Stimulated activated CD4-positive, alpha-beta T cell treated with anti-CD3 and anti-CD28 coated beads, Interleukin-12 subunit alpha, Interleukin-12 subunit beta, amount 100 ng/mL, for 24 hours (primary cell): Measurements from ENCODE around the gene DEPDC5.

Experiments
- DNase-seq, 2 experiments: peaks; one replicate each; pipeline ENCODE4 v3.0.0-alpha.2; 2020; ENCODE audit warnings: low read depth in 2 of 2

Gene DEPDC5

DNA sequence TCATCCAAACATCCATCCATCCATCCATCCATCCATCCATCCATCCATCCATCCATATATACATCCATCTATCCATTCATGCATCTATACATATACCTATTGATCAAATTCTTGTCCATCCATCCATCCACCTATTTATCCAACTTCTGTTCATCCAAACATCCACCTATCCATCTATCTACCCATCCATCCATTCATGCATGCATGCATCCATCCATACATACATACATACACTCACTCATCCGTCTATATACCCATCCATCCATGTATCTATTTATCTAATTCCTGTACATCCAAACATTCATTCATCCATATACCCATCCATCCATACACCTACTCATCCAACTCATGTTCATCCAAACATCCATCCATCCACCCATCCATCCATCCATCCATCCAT lies 171.2 kb downstream of the DEPDC5 start:
- DNase-seq: no peak

DNA sequence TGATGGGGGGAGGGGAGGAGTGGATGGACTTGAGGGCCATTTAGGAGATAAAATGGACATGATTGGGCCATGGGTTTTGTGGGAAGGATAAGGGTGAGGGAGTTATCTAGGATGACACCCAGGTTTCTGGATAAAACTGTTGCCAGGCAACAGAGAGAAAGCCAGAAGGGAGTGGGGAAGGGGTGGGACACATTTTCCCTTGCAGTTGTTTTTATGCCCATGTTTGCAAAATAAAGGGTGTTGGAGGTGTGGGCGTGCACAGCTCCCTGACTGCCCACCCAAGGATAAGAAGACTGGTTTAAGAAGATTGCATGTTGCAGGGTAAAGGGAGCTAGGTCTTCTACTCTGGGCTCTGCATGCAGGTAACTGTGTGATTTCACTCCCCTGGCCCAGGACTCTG lies 172.2 kb downstream of the DEPDC5 start:
- no peak for DNase-seq

DNA sequence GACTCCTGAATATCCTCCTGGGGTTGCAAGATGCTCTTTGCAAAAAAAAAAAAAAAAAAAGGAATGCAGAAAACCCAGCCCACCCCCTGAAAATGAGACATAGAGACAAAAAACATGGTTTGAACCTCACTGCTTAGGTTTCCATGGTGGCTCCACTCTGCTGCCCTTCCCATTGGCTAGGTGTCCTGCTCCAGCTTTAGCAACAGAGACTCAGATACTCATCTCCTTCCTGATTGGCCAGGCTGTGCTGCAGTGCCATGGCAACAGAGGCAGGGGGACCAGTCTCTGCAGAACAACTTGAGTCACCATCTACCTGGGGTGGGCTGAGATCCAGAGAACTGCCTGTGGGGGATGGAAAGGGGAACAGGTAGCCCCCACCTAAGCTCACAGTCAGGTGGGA lies 173.2 kb downstream of the DEPDC5 start:
- DNase-seq: no peak

DNA sequence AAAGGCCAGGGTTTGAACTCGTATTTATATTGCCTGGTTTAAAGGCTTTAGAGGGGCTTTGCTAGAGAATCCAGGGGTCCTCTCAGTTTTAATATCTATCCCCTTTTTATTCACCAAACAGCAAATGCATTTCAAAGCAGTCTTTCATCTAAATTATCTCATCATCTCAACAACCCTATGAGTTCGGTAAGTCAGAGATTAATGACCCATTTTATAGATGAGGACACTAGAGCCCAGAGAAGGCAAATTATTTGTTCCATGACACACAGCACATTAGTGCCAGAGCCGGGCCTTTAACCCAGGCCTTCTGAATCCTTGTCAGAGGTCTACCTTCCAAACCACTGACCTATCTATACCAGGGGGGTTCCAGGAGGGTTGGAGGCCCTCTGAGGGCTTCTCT lies 173.7 kb downstream of the DEPDC5 start:
- no peak for DNase-seq

DNA sequence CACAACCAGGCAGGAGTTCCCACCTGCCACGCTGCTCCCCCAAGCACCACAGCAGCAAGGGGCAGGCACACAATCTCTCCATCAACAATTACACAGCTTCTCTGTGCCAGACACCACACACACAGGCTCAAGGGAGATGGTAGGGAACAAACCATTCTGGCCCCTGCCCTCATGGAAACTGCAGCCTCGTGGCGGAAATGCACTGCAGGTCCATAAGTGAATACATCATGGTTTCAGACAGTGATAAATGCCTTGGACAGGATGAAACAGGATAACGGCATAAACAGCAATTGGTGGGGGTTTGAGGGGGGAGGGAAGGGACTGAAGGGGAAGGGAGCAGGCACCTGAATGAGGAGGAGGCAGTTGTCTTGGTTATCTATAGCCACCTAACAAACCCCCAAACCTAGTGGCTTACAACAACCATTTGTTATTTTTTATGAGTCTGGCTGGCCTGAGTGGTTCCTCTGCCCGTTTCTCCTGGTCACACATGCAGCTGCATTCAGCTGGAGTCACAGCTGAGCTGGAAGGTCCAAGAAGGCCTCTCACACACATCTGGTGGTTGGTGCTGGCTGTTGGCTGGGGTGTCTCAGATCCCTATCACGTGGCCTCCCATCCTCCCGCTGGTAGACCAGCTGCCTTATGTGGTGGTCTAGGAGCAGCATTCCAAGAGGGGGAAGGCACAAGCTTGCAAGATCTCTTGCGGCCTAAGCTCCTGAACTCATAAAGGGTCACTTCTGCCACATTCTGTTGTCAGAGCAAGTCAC lies 175.5 kb downstream of the DEPDC5 start:
- no peak for DNase-seq

DNA sequence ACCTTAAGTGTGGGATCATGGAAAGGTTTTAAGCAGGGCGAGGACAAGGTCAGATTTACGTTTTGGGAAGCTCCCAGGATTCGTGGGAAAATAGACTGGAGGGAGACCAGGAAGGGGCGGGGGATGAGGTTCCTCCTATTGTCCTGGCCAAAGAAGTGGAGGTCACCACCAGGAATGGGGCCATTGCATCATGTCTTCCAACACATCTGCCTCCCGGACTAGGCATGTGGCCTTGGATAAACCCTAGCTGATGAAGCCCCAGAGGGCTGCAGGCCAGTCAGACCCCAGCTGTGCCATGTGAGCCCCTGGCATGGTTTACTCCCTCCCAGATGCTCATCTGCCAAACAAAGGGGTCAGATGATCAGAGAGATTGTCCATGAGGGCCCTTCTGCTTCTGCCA lies 179.0 kb downstream of the DEPDC5 start:
- DNase-seq: no peak

DNA sequence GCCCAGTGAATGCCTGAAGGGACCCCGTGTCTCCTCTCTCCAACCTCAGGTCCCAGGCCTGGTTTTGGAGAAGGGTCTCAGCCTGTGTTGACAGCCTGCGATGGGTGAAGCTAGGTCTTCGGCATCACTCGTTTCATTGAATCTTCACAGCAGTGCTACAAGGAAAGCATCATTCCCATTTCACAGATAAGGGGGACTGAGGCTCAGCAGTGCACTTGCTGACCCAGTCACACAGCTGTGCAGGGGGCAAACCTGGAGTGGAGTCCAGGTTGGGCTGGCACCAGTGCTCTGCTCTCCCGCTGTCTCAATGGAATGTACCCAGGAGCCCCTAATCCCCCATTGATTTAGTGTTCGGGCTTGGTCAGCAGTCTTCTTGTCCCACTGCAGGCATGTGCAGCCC lies 179.6 kb downstream of the DEPDC5 start:
- DNase-seq: no peak

DNA sequence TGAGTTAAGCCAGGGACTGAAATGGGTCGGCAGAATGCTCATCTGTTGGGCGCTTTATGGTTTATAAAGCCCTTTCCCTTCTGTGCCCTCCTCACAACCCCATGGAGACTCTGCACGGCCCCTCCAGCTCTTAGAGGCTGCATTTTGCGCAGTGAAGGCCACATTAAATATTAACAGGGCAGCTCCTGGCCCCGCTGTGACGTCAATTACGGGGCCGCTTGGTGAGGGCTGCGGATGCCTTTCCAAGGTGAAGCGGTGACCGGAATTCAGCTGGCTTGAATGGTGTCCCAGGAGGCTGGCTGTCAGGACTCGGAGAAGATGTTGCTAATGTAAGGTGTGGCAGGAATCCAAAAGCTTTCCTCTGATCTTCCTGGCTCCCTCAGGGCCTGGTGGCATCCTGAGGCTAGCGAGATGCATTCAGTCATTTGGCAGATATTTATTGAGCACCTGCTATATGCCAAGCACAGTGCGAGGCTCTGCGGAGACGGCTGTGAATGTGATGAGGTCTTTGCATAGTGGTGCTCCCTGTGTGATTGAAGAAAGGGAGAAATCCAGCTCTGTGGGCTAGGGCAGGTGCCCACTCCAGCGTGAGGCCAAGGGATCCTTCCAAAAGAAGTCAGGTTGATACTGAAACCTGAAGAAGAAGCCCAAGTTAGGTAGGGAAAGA lies 180.1 kb downstream of the DEPDC5 start:
- no peak for DNase-seq

DNA sequence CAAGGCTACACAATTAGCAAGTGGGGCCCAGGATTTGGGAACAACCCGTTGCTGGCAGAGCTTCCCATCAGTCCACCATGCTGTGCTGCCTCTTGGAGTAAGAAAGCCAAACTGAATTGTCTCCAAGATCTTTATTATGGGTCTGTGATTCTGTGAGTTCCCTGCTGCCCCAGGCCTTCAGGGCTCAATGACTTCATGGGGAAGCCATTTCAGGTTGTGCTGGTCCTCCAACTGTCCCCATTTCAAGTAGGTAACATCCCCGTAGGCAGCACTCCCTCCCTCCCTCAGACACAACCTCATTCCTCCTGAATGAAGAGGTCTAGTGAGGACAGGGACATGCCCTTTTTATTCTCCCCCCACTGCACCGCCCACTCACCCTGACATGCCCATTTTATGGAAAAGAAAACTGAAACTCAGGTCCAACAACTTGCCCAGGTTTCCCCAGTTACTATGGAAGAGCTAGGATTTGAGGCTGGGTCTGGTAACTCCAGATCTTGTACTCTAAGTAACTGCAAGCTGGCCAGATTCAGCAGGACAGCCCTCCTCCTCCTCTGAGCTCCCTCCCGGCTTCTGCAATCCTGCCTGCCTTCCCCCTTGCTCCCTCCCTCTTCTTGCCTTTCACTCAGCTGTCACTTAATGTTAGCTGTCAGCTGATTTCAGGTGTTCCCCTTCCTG lies 182.3 kb downstream of the DEPDC5 start:
- no peak for DNase-seq

DNA sequence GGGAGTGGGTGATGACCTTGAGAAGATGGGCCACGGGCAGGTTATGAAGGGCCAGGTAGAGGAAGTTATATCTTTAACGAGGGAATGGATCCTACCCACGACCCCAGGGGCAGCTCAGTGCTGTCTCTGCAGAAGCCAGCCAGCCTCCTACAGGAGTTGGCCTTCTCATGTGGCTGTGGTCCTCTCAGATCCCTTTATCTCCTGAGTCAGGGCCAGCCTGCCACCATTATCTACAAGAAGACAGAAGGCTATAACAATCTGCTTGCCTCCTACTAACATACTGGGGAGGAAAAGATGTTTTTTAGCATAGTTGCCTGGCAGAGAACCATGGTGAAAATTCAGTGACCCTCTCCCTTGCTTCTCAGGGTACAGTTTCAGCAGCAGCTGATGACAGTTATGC lies 183.5 kb downstream of the DEPDC5 start:
- no peak for DNase-seq

DNA sequence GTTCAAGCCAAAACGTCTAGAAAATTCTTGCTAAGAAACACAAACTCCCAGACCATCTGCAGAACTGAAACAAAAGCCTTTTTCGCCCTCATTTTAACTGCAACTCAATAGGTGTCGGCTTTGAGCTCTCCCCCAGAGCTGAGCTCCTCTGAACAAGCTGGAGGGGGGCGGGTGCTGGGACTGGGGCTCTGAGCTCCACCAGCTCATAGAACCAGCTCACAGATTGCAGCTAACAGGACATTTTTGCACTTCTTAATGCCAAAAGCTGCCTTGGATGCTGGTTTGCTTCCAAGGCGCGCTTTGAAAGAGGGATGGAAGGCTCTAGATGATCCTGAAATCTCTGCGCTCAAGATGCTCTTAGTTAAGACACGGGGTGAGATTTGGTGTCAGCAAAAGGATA lies 184.5 kb downstream of the DEPDC5 start:
- DNase-seq: no peak

DNA sequence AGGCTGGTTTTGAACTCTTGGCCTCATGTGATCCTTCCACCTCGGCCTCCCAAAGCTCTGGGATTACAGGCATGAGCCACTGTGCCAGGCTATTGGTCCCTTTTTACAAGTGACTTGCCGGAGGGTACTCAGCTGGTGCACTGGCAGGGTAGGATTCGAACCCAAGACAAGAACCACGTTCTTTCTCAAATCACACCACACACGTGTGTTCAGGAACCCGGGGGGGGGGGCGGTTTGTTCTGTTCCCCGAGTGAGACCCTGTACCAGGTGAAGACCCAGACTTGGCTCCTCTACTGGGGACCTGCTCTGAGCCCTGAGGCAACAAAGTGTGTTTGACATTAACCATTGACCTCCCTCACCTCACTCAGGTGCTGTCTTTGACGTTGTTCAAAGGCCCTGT lies 186.7 kb downstream of the DEPDC5 start:
- DNase-seq: no peak

DNA sequence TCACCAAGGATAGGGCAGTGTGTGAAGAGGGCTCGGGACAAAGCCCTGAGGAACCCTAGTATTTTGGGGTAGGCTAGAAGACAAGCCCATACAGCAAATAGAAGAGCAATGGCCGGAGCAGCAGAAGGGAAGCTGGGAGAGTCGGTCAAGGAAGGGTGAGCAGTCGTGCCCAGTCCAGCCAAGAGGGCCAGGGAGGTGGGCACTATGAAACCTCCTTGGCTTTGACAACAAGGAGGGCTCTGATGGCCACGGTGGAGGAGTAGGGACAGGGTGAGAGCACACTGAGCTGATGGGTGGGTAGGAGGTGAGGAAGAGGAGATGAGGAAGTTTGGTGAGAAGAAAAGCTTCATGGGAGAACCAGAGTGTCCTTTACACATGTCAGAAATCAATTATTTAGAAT lies 188.3 kb downstream of the DEPDC5 start:
- DNase-seq: no peak

DNA sequence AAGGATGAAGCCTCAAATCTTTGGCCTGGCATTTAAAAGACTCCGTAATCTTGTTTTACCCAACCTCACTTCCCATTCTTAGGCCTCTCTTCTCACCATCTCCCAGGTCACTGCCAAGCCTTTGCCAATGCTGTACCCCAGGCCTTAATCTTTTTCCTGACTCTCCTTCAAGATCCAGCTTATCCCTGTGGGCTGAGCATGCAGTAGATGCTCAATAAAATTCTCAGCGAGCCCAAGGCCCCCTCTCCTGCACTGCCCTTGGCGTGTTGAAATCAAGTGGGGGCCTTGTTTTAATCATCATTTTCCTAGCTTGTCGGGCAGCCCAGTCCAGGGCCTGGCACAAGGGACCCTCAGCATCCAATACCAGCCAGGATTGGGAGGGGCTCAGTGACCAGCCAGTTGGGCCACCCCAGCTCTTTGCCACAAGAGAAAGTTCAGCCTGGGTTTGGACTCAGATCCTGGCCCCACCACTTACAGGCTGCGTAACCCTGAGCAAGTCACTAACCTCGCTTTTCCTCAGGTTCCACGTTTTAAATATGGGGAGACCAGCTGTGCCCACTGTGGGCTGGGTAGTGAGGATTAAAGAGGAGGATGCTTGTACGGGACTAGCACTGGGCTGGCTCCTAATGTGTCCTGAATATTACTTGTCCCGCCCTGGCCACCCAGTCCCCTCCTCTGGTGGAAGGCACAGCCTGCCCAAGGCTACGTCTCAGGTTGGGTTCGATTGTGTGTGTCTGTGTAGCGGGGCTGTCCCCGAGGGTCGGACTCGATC lies 189.6 kb downstream of the DEPDC5 start:
- DNase-seq: no peak

DNA sequence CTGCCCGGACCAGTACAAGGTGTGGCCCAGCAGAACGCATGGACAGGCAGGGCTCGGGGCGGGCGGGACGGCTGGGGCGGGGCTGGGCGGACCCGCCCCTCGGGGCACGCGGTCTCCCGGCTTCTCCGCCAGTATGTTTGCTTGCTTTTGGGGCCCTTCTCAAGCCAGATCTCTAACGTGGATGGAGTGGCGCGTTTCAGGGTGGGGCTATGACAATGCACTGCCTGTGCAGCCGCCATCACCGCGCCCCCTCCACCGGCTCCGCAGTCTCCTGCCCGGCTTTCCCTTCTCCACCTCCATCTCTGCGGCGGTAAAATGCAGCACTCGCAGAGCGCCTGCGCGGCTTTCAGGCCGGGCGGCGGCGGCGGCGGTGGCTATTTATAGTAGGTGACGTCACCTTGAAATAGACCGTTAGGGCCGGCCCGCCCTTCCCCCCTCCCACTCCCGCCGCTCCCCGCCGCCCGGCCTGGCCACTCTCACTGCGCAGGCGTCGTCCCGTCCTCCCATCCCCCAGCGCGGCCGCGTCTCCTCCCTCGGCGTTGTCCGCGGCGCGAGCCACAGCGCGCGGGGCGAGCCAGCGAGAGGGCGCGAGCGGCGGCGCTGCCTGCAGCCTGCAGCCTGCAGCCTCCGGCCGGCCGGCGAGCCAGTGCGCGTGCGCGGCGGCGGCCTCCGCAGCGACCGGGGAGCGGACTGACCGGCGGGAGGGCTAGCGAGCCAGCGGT lies 190.3 kb downstream of the DEPDC5 start, which contains the start of gene YWHAH:
TSS of gene YWHAH (plus strand) at position 558 of the 722 bp plus-strand sequence. CDS start 199 bp downstream, outside the sequence.
- peak; percentile 82 to 92 for DNase-seq

DNA sequence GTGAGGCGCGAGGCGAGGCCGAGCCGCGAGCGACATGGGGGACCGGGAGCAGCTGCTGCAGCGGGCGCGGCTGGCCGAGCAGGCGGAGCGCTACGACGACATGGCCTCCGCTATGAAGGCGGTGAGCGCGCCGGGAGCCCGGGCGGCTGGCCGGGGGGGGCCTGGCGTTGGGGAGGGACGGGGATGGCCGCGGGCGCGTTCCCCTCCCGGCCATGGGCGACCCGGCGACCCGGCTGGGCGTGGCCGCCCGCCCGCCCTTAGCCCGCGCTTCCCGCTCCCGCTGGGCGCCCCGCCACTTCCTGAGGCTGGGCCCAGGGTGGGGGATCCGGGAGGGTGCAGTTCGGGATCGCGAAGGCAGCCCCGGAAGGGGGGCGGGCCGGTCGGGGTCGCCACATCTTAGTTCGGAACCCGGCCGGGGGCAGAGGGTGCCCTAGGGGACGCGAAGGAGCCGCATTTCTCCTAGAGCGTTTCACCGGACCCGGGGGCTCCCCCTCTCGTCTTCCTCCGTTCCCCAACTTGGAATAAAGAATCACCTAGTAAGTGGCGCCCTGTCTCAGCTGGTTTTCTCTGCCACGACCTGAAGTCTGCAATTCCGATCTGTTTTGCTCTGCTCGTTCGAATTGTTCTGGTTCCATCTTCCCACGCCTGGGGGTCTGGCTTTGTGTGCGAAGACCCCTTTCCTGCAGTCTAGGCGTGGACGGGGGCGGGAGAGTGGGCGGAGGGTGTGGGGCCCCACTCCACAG lies 191.1 kb downstream of the DEPDC5 start:
- DNase-seq: peak in 1 of 2 experiments; percentile 24

DNA sequence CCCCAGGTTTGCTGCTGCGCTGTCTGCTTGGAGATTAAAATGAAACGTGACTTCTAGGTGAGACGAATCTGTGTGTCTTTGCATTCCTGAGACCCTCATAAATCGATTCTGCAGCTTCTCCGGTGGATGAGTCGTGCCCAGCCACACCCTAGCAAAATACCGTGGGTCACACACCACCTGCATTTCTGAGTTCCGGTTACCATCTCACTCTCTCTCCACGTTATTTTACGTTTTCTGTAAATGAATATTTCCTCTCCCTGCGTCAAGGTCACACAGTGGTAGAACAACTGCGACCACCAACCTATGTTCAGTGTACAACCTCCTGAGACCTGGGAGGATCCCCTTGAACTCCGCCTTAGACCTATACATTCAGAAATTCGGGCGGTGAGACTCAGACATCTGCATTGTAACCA lies 191.6 kb downstream of the DEPDC5 start:
- no peak for DNase-seq

DNA sequence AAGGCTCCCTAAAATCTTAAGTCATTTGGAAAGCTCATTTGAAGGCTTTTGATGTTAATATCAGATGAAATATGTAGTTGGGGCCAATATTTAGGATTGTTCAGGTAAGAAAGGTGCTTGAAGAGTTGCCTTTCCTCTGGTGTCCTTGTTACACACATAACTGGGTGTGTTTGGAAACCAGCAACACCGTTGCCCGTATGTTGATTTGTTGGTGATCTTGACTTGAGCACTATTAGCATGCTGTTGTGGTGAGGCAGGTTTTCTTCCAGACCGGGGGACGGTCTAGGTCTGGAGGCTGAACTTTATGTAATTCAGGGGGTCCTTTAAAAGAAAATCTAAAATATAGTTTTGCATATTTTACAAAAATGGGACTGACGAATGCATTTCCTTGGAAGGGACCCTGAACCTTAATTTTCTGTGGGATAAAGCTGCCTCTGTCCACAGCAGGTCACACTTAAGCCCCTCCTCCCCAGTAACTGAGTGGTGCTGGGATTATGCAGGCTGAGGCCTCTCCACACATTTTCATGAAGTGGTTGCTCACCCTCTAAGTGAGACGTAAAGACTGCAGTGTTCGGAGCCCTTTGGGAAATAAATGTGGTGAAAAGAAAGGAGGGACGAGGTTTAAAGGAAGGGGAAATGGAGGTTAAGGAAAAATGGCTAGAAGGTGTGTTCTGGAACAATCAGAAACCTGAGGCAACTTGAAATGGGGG lies 192.3 kb downstream of the DEPDC5 start:
- no peak for DNase-seq

DNA sequence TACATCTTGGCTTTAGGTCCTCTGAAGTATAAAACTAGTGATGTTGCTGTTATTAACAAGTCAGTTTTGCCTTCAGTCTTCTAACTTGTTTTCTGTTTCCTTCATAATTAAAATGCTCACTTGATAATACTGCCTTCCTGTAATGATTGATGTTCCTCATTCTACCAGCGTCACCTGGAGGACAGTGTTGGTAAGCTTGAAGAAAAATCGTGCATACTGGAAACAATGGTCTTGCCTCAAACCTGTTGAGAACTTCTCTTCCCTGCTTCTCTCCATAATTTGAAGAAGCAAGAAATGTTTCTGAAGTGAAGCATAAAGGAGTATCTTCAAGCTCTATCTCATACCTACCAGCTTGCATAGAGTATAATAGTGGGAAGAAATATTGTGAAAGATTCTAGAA lies 193.5 kb downstream of the DEPDC5 start:
- no peak for DNase-seq

DNA sequence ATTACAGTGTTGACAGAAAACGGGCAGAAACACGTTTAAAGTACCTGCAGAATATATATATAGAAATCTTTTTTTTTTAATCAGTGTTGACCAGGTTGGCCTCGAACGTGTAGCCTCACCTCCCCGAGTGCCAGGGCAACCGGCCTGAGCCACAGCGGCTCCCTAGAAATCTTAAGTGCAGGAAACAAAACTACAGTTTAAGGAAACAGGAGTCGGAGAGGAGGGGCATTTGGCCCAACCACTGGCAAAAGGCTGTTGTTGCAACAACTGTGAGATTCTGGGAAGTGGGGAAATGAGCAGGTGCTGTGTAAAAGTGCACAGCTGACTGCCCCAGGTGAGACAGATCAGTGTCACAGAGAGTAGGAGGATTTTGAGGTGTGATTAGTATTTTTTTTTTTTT lies 194.2 kb downstream of the DEPDC5 start:
- DNase-seq: no peak
